NT2/D1 (cell line): ENCODE results near the gene WDFY4.

Experiments used
- YY1 ChIP-seq: IDR thresholded peaks from 2 replicates; pipeline ENCODE4 v1.6.1; 2011; ENCODE audit not compliant: insufficient read length, insufficient read depth
- ZNF274 ChIP-seq: IDR thresholded peaks from 2 replicates; pipeline ENCODE4 v1.6.1; 2011; ENCODE audit warnings: mild to moderate bottlenecking, low read depth, low read length

DNA sequence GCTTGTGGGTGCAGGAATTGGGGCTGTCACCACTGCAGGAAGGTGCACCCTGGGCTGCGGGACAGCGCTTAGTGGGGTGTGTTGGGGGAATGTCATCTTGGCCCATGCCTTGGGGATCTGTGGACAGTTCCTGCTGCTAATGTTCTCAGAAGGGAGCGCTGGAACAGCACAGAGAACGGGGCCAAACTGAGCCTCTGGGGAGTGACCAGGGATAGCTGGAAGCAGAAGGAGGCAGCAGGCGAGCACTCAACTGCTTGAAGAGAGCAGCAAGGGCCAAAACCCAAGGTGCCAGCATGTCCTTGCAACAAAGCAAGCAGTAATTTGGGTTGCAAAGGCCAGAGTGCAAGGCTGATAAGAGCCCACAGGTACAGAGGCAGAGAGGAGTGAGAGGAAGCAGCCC lies 31.3 kb upstream of the WDFY4 start:
- no peak for TF ChIP-seq ZNF274
- no peak for TF ChIP-seq YY1
